ENCODE measurements around the gene USP32.
"Not testable (repeated sequence)": the region's sequence is repeated elsewhere in the genome, so short reads cannot be mapped to it uniquely, and the experiment has no call there.

DNA sequence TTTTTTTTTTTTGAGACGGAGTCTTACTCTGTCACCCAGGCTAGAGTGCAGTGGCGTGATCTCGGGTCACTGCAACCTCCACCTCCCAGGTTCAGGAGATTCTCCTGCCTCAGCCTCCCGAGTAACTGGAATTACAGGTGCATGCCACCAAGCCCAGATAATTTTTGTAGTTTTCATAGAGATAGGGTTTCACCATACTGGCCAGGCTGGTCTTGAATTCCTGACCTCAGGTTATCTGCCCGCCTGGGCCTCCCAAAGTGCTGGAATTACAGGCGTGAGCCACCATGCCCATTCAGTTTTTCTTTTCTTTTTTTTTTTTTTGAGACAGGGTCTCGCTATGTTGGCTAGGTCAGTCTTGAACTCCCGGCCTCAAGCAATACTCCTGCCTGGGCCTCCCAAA is 164.7 kb downstream of the USP32 start:
- TF ChIP-seq, protein P1, sequence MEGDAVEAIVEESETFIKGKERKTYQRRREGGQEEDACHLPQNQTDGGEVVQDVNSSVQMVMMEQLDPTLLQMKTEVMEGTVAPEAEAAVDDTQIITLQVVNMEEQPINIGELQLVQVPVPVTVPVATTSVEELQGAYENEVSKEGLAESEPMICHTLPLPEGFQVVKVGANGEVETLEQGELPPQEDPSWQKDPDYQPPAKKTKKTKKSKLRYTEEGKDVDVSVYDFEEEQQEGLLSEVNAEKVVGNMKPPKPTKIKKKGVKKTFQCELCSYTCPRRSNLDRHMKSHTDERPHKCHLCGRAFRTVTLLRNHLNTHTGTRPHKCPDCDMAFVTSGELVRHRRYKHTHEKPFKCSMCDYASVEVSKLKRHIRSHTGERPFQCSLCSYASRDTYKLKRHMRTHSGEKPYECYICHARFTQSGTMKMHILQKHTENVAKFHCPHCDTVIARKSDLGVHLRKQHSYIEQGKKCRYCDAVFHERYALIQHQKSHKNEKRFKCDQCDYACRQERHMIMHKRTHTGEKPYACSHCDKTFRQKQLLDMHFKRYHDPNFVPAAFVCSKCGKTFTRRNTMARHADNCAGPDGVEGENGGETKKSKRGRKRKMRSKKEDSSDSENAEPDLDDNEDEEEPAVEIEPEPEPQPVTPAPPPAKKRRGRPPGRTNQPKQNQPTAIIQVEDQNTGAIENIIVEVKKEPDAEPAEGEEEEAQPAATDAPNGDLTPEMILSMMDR (IDR thresholded peaks at IDR 0.05; ENCODE audit: insufficient read depth, low read length, poor library complexity, severe bottlenecking) = not testable (repeated sequence)
- not testable (repeated sequence) for TF ChIP-seq EZH2phosphoT487 (conservative IDR thresholded peaks at IDR 0.05; ENCODE audit: low read length)

All from SU-DHL-6 (cell line).